ENCODE results near the gene ARHGAP23.
"Not testable (repeated sequence)": the region's sequence is repeated elsewhere in the genome, so short reads cannot be mapped to it uniquely, and the experiment has no call there.

ARHGAP23 gene

DNA sequence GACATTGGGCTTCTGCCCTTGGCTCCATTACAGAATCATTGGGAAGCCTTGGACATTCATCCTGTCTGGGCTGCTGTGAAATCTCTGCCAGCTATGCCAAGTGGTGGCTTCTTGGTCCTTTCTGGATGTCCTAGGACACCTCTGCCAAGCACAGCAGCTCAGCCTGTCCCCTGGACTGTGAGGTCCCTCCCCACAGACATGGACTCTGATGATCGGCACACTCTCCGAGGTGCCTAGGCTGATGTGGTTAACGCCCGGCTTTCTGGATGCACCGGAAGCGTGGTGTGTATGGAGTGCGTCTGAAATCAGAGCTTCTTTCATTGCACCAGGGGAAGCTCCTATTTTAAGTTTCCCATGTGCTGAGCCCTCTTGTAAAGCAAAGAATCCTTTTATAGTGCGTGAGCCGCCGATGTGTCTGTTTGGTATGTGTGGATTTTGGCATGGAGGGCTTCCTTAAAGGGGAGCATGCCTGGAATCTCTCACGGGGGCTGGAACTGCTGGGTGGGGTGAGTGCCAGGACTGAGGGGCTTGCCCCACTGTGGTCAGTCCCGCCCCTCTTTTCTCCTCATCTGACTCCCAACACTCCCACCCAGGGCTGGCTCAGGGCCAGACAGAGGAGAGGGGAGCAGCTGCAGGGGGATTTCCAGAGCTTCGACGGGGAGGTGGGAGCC lies 7.0 kb upstream of the ARHGAP23 start:
- no peak for DNase-seq

DNA sequence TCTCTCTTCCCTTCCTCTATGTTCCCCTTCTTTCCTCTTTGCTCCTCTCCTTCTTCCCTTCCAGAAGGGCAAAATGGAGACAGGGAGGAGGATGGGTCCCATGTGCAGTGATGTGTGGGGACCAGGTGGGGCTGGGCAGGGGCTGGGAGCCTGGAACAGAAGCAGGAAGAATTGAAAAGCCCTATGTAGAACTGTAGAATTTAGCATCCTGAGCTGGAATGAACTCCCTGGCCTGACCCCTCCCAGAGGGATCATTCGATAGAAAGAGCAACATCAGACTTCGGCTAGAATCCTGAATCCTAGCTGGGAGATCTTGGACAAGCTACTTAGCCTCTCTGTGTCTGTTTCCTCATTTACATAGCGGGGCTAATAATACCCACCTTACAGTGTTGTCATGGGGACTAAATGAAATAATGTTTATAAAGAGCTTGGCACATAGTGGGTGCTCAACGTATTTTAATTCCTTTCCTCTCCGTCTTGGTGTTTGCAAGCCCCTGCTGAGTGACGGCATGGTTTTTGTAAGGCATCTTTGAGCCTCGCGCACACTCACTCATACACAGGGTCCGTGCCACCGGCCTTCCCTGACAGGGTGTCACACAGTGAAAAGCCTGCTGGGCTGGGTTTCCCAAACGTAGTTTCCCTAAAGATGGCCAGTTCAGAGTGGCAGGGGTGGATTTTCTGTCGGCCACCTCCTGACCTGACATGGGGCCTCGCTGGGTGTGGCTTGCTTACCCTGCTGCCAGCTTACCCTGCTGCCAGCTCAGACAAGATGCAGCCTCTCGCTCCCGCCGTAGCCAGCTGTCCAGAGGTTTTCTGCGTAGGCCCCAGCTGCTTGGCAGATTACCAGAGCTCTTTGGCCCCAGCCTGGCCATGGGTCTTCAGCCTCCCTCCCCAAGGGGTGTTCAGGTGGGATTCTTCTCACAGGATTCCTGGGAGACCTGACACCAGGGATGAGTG lies 6.1 kb upstream of the ARHGAP23 start:
- DNase-seq = no peak

DNA sequence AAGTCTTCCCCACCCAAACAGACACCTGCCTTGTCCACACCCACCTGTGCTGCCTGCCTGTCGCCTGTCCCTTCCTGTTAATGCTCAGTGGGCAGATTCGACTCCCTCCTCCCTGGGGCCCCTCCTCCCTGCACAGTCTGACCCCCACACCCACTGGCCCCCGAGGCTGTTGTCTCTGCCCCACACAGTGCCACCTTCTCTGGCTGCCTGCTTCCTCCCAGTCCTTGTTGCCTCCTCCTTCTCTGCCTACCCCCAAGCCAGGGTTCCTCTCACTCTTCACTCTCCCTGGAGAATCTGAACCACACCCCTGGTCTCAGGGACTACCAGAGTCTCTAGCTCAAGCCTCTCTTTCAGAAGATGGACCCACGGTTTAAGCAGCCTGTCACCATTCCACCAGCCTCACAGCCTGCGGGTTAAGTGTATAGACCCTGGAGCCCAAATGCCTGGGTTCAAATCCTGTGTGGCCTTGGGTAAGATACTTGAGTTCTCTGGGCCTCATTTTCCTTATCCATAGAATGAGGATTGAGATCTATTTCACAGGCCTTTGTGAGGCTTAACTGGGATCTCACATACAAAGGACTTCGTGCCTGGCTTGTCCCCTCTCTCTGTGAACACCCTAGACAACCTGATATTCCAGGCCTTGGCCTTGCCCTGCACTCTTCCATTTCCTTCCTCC lies 3.8 kb upstream of the ARHGAP23 start:
- DNase-seq = no peak

DNA sequence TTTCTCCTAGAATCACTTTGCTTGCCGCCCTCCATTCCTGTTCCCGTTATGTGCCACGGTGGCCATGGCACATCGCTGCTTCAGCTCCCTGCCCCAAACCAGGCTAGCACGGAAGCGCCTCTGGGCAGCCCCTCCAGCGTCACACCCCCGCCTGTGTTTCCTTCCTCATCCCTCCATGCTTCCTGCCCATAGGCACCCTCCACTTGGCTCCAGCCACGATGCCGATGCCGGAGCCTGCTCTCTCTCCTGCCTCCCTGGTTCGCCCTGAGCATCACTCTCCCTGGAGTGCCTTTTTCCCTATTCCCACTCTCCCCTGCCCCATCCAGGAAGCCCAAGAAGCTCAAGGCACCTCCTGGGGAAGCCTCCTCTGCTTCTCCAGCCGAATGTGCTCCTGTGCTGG lies 3.2 kb upstream of the ARHGAP23 start:
- DNase-seq = no peak

DNA sequence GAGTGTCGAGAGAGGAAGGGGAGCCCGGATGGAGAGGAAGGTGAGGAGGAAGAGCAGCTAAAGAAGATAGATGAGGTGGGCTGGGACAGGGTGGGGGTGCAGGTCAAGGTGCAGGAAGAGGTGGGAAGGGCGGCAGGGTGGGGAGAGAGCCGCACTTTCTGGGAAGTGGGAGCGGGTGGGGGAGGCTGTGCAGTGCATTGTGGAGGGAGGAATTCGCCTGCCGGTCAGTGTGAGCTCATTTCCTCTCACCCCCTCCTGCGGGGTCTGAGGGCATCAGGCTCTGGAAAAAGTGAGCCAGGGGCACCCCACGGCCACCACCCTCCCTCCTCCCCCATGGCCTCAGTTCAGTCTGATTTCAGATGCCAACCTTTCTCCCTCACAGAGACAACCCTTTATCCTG lies 2.5 kb upstream of the ARHGAP23 start:
- no peak for DNase-seq

DNA sequence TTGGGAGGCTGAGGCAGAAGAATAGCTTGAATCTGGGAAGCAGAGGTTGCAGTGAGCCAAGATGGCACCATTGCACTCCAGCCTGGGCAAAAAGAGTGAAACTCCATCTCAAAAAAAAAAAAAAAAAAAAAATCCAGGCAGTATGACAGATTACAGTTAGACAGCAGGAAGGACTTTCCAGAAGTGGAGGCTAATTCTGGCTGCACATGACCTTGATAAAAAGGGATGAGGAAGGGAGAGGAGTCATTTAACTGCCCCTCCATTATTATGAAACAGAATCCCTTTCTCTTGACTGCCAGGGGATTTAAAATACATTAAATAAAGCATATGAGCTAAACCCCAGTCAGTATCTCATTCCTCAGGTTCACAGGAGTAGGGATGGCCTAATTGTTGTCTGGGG lies 1.8 kb upstream of the ARHGAP23 start:
- no peak for DNase-seq

DNA sequence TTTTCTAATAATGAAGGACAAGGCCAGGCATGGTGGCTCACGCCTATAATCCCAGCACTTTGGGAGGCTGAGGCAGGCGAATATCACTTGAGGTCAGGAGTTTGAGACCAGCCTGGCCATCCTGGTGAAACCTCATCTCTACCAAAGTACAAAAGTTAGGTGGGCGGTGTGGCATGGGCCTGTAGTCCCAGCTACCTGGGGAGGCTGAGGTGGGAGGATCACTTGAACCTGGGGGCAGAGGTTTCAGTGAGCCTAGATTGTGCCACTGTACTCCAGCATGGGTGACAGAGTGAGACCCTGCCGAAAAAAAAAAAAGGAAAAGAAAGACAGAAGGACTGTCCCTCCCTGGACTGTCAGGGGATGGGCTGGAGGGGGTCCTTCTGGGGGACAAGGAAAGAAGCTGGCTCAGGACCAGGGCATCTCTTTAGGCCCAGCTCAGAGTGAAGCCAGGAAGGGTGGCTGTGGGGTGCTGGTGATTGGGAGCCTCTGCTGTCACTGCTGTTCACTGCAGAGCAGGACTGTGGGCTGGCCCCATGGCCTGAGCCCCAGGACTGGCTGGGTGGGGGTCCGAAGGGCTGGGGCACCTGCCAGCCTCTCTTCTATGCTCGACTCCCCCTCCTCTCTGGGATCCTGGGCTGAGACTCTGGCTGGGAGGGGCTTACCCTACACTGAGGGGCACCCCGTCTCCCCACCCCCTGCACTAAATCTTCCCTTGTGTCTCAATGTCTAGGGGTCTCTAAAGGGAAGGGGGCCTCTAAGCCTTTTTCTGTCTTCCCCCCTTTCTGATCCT lies 909 bp upstream of the ARHGAP23 start:
- no peak for DNase-seq

DNA sequence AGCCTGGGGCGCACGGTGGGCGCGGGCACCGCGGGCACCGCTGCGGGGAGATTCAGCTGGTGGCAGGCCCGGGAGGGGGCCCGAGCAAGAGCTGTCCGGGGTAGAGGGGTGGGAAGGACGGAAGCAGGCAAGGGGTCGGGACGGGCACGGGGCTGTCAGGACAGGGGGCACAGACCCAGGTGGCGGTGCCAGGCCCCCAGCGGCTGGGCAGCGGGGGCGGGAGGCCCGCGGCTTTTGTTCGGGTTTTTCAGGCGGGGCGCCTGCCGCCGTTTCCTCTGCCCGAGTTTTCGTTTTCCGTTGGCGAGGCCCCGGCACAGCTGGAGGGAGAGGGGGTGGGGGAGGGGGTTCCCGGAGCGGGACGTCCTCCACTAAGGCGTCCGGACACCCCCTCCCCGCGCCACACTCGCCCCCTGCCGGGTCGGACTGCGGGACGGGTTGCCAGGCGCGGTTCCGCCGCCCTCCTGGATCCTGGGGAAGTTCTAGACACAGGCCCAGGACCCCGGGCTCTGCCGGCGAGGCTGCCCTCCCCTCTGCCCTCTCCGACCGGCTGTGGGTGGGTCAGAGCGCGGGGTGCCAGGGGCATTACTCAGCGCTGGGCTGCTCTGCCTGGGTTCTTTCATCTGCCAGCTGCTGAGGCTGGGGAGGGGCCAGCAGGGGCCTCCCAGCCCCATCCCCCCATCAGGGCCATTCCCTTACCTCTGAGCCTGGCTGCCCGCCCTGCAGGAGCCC lies 543 bp downstream of the ARHGAP23 start:
- peak; percentile 11 to 13 for DNase-seq

DNA sequence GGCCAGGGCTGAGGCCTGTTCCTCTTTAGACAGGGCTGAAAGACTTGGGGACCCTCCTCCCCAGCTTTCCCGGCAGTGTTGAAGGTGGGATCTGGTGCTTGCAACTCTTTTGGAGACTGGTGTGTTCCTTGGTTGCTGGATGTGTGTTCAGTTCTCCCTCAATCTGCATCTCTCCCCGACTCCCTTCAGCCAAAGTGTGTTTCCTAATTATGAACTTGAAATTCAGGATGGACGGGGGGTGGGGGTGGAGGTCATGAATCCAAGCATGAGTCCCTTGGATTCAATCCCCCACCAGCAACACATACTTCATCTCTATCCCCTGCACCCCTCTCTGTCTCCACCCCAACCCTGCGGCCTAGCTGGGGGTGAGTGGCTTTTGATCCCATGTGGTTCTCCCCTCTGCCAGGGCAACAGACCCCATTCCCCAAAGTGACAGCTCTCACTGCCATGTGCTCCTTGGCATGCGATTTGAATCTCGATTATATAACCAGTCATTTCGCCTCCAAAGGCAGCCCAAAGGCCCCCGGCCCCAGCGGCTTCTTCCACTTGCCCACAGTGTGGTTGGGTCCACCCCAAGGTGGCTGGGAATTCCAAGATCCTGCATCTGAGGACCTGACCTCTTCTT lies 1.3 kb downstream of the ARHGAP23 start:
- no peak for DNase-seq

DNA sequence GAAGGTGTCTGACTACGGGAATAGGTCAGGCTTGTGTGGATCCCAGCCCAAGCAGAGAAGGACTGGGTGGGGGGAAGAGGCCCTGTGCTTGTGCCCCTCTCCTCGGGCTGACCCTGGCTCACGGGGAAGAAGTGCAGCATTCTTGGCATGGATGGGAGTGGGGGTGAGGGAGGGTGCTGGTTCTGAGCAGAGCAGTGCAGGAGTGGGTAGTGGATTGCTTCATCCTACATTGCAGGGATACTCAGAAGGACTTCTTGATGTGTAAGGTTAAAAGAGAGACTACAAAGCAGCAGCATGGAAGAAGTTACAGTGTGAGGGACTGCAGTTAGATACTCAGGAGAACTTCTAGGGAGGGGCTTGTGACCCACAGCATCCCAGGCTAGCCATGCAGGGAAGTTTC lies 2.1 kb downstream of the ARHGAP23 start:
- DNase-seq = no peak

DNA sequence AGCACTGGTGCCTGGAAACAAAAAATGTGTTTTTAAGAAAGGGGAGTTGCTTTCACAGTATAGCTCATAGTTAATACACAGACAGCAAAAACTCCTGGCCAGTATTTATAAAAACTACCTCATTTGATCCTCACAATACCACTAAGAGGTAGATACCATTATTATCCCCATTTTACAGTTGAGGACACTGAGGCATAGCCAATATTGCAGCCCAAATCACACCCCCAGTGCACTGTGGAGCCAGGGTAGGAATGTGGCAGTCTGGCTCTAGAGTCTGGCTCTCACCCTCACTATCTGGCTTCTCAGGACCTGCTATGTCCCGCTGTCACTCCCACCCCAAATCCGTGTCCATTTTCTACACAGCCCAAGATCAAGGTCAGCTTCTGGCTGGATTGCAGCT lies 2.6 kb downstream of the ARHGAP23 start:
- no peak for DNase-seq

DNA sequence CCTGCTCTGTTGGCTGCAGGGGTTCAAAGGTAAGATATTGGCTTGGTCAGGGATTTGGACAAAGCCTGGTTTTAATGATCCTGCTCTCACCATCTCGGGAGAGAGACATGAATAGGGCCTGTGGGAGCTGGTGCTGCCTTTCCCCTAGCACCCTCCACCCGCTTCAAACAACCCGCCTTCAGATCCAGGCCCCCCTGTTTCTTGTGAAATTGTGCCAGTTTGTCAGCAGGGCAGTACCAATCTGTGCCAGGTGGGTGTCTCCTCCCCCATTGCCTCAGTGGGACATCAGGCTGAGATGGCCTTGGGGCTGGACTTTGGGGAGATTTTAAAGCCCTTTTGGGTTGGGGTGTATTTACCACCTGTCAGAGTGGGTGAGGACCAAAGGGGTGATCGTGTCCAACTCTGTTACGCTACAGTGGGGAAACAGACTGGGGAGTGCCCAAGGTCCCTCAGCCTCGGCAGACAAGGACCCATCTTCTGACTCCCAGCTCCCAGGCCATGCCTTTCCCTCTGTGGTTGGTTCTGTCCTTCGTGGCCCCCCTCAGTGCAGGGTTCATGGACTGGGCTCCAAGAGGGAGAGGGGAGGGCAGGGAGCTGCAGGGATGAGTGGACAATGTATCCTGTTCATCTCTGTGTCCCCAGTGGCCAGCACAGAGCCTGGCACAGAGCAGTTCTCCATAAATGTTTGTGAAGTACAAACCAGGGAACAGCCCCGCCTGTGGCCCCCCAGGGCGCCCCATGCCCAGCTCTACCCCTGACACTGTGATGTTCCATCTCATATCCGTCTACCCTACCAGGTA lies 3.3 kb downstream of the ARHGAP23 start:
- DNase-seq = no peak

DNA sequence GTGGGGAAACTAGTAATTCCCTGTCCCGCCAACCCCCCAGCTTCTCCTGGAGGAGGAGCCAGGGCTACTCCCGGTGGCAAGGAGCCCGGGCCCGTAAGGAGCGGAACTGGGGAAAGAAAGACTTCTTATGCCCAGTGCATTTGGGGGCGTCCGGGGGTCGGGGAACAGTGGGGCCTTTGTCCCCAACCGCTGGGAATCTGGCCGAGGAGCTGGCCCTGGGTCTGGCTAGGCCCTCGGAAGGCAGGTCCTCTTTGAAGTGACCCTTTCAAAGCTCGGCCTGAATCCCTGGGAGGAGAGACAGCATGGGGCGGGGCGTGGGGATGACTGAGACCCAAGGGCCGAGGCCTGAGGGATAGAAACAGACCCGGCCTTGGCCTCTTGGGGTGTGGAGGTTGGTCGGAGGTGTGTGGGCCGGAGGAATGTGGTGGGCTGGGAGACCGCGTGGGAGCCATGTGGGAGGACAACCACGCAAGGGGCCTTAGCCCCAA lies 6.0 kb downstream of the ARHGAP23 start:
- DNase-seq = no peak

DNA sequence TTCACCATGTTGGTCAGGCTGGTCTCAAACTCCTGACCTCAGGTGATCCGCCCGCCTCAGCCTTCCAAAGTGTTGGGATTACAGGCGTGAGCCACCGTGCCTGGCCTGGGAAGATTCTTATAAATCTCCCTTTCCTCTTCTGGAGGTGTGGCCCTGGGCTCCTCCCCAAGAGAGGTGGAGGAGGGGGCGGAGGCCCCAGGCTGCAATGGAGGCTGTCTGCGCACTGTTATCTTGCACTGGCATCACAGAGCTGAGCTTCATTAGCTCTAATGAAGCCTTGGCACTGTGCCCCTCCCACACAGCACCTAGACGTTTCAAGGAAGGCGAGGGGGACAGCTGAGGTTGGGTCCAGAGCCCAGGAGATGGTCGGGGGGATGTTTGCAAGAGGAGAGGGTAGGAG lies 7.5 kb downstream of the ARHGAP23 start:
- DNase-seq = no peak

DNA sequence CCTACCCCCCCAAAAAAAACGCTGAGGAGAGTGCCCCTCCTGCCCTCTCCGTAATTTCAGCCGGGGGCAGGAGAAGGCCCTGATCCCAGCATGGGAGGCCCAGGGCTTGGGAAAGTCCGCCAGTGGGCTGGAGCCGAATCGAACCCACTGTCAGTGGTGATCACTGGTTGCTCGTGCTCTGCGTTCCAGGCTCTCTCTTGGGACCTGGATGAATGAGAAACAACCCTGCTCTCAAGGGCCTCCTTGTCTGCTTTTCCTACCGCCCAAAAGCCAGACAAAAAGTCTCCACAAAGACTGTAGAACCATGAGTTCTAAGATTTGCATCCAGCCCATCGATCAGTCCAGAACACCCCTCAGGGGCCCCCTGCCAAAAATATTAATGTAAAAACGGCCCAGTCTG lies 8.1 kb downstream of the ARHGAP23 start:
- DNase-seq = no peak

DNA sequence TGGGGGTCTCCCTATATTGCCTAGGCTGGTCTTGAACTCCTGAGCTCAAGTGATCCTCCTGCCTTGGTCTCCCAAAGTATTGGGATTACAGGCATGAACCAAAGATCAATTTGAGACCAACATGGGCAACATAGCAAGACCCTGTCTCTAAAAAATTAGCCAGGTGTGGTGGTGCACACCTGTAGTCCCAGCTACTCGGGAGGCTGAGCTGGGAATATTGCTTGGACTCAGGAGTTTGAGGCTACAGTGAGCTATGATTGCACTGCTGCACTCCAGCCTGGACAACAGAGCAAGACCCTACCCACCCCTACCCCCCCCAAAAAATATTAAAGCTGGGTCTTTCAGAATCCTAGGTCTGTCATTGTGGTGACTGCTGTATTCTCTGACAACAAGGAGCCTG lies 9.0 kb downstream of the ARHGAP23 start:
- not testable (repeated sequence) for DNase-seq

DNA sequence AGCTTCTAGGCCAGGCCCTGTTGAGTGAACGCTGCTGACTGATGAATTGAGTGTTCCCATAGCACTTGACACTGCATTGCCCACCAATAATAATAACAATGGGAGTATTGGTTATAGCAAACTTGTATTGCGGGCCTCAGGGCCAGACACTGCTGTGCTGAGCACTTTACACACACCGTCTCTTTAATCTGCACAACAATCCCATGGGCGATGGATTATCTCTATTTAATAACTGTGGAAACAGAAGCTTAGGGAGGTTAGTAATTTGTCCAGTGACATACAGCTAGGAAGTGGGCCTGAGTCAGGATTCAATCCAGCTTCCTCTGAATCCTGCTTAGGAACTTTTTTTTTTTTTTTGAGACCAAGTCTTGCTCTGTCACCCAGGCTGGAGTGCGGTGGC lies 11.2 kb downstream of the ARHGAP23 start:
- DNase-seq = no peak

DNA sequence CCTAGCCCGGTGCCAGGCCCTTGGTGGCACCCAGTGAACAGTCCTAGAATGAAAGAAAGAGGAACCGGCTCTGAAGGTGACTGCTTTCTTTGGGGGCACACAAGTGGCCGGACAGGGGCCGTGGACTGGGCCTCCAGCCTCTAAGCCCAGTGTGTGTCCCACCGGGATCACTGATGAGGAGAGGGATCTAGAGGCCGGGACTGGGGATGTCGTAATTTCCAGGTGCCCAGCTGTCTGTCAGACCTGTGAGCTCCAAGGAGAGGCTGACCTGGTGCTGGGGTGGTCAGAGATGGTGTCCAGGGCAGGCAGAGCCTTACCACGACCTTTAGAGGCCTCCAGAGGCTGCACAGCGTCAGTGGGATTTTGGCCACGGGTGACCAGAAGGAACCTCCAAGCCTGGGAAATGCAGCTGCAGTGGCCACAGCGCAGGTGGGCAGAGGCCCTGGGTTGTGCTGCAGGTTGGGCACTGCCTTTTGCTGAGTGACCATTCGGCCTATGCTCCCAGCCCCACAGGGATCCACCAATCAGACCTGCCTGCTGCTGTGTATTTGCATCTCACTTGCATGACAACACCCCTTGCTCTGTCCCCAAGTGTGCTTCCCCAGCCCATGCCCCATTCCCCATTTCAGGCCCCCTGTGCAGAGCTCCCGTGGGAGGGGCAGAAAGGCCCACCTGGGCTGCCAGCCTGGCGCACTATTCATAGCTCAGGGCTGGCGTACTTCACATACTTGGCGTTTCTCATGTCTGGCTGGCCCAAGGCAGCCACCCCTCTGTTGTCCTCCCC lies 12.5 kb downstream of the ARHGAP23 start:
- no peak for DNase-seq

DNA sequence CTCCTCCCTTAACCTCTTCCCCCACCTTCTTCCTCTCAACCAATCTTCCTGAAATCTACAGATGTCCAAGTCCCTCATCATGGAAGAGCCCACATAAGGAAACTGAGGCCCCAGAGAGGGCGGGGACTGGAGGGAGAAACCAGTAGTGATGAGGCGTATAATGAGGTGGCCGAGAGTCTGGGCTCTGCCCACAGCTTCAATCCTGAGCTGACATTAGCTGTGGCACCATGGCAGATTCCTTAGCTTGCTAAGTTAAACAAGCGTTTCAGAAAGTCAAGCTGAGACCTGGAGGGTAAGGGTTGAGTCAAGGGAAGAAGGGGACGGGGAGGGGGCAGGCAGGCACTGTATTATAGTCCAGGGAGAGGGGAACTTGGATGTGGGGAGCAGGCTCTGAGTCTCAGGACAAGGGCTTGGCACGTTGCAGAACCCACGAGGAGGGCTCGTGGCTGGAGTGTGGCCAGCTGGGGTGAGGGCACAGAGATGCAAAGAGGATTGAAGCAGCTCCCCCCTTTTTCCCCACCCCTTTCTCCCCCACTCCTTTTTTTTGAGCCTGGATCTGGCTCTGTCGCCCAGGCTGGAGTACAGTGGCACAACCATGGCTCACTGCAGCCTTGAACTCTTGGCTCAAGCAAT lies 13.3 kb downstream of the ARHGAP23 start:
- no peak for DNase-seq
